Panc1 (cell line): ENCODE results near the gene CCHCR1. TPM values are rescaled to one million over a fixed set of nuclear protein-coding genes. Genes with fewer than 3 reads are reported as not detected.

Source experiments
- ATAC-seq: fragments of 200-7000 bp; cut with Tn5 transposase; 2 replicates; pipeline ENCODE4 v1.9.1; 2020; ENCODE audit warnings: mild to moderate bottlenecking, moderate library complexity
- BruUV-seq: library from RNA; stranded (reverse); fragments of 400-500 nt; replicated peaks from 2 replicates; lab custom pipeline; 2021; lab: Mats Ljungman, UMichigan
- CTCF ChIA-PET: fragments of 300-600 bp; sonication (Branson Sonifier 250); formaldehyde crosslinking; loops from one replicate; lab custom pipeline; 2022; ENCODE audit warnings: antibody characterized with exemption; lab: Charles Lee
- POLR2A ChIA-PET: fragments of 300-600 bp; sonication (Branson Sonifier 250); formaldehyde crosslinking; loops from one replicate; lab custom pipeline; 2022; ENCODE audit warnings: antibody characterized with exemption; lab: Charles Lee
- DNase-seq: peaks from one replicate; pipeline ENCODE4 v3.0.0-alpha.2; 2010; ENCODE audit warnings: low read depth, low spot score
- H3K27ac ChIP-seq: 2 replicates; pipeline ENCODE4 v1.5.1; 2011; ENCODE audit warnings: mild to moderate bottlenecking, low read length, inconsistent platforms
- H3K27me3 ChIP-seq: fragments of 200-500 bp; sonication (Bioruptor generic); 2 replicates; pipeline ENCODE4 v1.6.0; 2014; ENCODE audit warnings: low read length, inconsistent platforms; ENCODE audit not compliant: control insufficient read depth, insufficient read depth
- H3K36me3 ChIP-seq: fragments of 200-500 bp; sonication (Bioruptor generic); 2 replicates; pipeline ENCODE4 v1.5.1; 2014; ENCODE audit warnings: inconsistent platforms, mild to moderate bottlenecking, low read length, moderate library complexity; ENCODE audit not compliant: control insufficient read depth, insufficient read depth
- H3K4me1 ChIP-seq: 2 replicates; pipeline ENCODE4 v1.5.1; 2011; ENCODE audit warnings: inconsistent platforms, mild to moderate bottlenecking, low read length, moderate library complexity; ENCODE audit not compliant: control insufficient read depth, insufficient read depth
- H3K4me3 ChIP-seq, 2 experiments: 2 replicates each; pipeline ENCODE4 v1.5.1; 2011 to 2012; ENCODE audit warnings: low read depth in 2 of 2, low read length in 2 of 2, mild to moderate bottlenecking in 2 of 2, inconsistent platforms in 1 of 2, moderate library complexity in 1 of 2
- H3K9me3 ChIP-seq: fragments of 200-500 bp; sonication (Bioruptor generic); 2 replicates; pipeline ENCODE4 v1.5.1; 2014; ENCODE audit warnings: low read depth, mild to moderate bottlenecking, inconsistent platforms, low read length, moderate library complexity; ENCODE audit not compliant: control insufficient read depth, insufficient read depth
- CTCF ChIP-seq: fragments of 450-650 bp; IDR thresholded peaks from 2 replicates; pipeline ENCODE4 v1.5.1; 2017; ENCODE audit warnings: mild to moderate bottlenecking
- POLR2AphosphoS5 ChIP-seq: IDR thresholded peaks from 2 replicates; pipeline ENCODE4 v1.6.1; 2012; ENCODE audit warnings: mild to moderate bottlenecking, low read depth, low read length, moderate library complexity
- REST ChIP-seq, 2 experiments: IDR thresholded peaks; 2 replicates each; pipeline ENCODE4 v1.6.1; 2011 to 2012; ENCODE audit warnings: low read depth in 2 of 2, control low read depth in 1 of 2, low read length in 1 of 2, mild to moderate bottlenecking in 1 of 2, moderate library complexity in 1 of 2; ENCODE audit not compliant: insufficient read depth in 1 of 2
- SIN3A ChIP-seq: IDR thresholded peaks from 2 replicates; pipeline ENCODE4 v1.6.1; 2012; ENCODE audit warnings: low read depth, mild to moderate bottlenecking, low read length, moderate library complexity, borderline replicate concordance; ENCODE audit not compliant: insufficient read depth
- TCF7L2 ChIP-seq: IDR thresholded peaks from 2 replicates; pipeline ENCODE4 v1.6.1; 2011; ENCODE audit warnings: mild to moderate bottlenecking, low read depth, low read length, inconsistent platforms
- in situ Hi-C: cut with HindIII; loops from 2 replicates; pipeline ENCODE4 v1.10.0; 2016; ENCODE audit warnings: low sequenced_read_pairs, low pct_unique_long_range_greater_than_20kb
- intact Hi-C: fragments of 100-400 bp; cut with micrococcal nuclease; formaldehyde crosslinking; loops from one replicate; pipeline ENCODE4 v1.10.0; 2022; ENCODE audit not compliant: unreplicated experiment
- total RNA-seq: library from RNA; stranded (reverse); gene quantifications from one replicate; pipeline ENCODE4 v1.2.1, GENCODE V29; 2021; ENCODE audit not compliant: unreplicated experiment

The CCHCR1 gene
- total RNA-seq, 1 experiment from 2014 or later = 37.1 TPM

- Histone ChIP-seq H3K36me3 (no peaks in the 10 kb centered on the region), H3K27me3 (no peaks in the 10 kb centered on the region), H3K4me3 (peak overlapping the region; percentile 7 to 37), H3K27ac (0 out of 2 replicates have a peak overlapping the region, but pooled peaks have one; percentile 53), H3K4me1 (peaks cover 19% of the 10 kb centered on the region), H3K9me3 (no peaks in the 10 kb centered on the region)
- ATAC-seq = peak; percentile 59
- BruUV-seq = no TSS peak
- in situ Hi-C loops = no loop called here
- intact Hi-C loops = no loop called here
- DNase-seq = no peak
- ChIA-PET CTCF (interaction anchor here (1.1 to 1.2 kb wide), 2 partner anchors 12 to 30 kb away, joined by 4 read pairs; no protein-coding TSS in a partner anchor), POLR2A (no interaction called here)
- TF ChIP-seq POLR2AphosphoS5 (no peak), TCF7L2 (no peak), REST (IDR thresholded peaks at IDR 0.05; ENCODE audit: insufficient read depth in 1 of 2, low read depth in 2 of 2, low read length in 1 of 2) (no peak), SIN3A (no peak), CTCF (no peak)
These were observed 40.8 kb downstream of the CCHCR1 start for GRCh38 chr6:31116661-31117385.

- BruUV-seq = TSS peak; percentile 79
- no peak for TF ChIP-seq REST (IDR thresholded peaks at IDR 0.05; ENCODE audit: insufficient read depth in 1 of 2, low read depth in 2 of 2, low read length in 1 of 2)
- TF ChIP-seq CTCF = no peak
- TF ChIP-seq TCF7L2 = no peak
- no peak for TF ChIP-seq POLR2AphosphoS5
These were observed 41.6 kb downstream of the CCHCR1 start for GRCh38 chr6:31115941-31116560.

More at GRCh38 chr6:31115941-31116560, 41.6 kb downstream of the CCHCR1 start:
- in situ Hi-C loops = no loop called here
- Histone ChIP-seq H3K4me3 (no peak overlapping the region), H3K27ac (no peak overlapping the region), H3K9me3 (no peaks in the 10 kb centered on the region), H3K4me1 (peaks cover 19% of the 10 kb centered on the region), H3K27me3 (no peaks in the 10 kb centered on the region), H3K36me3 (no peaks in the 10 kb centered on the region)
- ATAC-seq (no peak), DNase-seq (no peak)
- ChIA-PET POLR2A (no interaction called here), CTCF (interaction anchor here (1.1 to 1.5 kb wide), 2 partner anchors 13 to 29 kb away, joined by 4 to 5 read pairs; no protein-coding TSS in a partner anchor)
- intact Hi-C loops = no loop called here
